Immature natural killer cell (primary cell): ENCODE measurements around the gene MICAL2. TPM values are rescaled to one million over a fixed set of nuclear protein-coding genes. Genes with fewer than 3 reads are reported as not detected.

Experiments used
- DNase-seq, 3 donors: peaks; one replicate each; pipeline ENCODE4 v3.0.0; 2022; ENCODE audit warnings: mixed read lengths in 1 of 3
- H3K27ac Mint-ChIP-seq, 6 donors: one replicate each; pipeline ENCODE4 v1.8.0; 2020; ENCODE audit warnings: mixed read lengths in 6 of 6, mild to moderate bottlenecking in 5 of 6, inconsistent platforms in 4 of 6, moderate library complexity in 3 of 6
- H3K27me3 Mint-ChIP-seq, 3 donors: one replicate each; pipeline ENCODE4 v1.8.0; 2020 to 2021; ENCODE audit warnings: low read depth in 3 of 3, mild to moderate bottlenecking in 3 of 3, mixed read lengths in 3 of 3, moderate library complexity in 3 of 3, inconsistent platforms in 1 of 3
- H3K36me3 Mint-ChIP-seq, 3 donors: one replicate each; pipeline ENCODE4 v1.8.0; 2020; ENCODE audit warnings: mixed read lengths in 3 of 3, inconsistent platforms in 2 of 3, mild to moderate bottlenecking in 2 of 3
- H3K4me1 Mint-ChIP-seq, 2 donors: one replicate each; pipeline ENCODE4 v1.8.0; 2020; ENCODE audit warnings: inconsistent platforms in 2 of 2, mild to moderate bottlenecking in 2 of 2, mixed read lengths in 2 of 2, moderate library complexity in 1 of 2
- H3K4me3 Mint-ChIP-seq, 5 donors: one replicate each; pipeline ENCODE4 v1.8.0; 2020; ENCODE audit warnings: mild to moderate bottlenecking in 5 of 5, mixed read lengths in 5 of 5, inconsistent platforms in 3 of 5, moderate library complexity in 3 of 5
- H3K9me3 Mint-ChIP-seq, 6 donors: one replicate each; pipeline ENCODE4 v1.8.0; 2020; ENCODE audit warnings: mild to moderate bottlenecking in 6 of 6, mixed read lengths in 6 of 6, inconsistent platforms in 4 of 6, moderate library complexity in 3 of 6
- polyA plus RNA-seq, 3 donors: library from polyadenylated mRNA; unstranded; fragments of 300-500 nt; fragmentation: Illumina TruSeq; gene quantifications; one replicate each; pipeline ENCODE4 v1.2.3, GENCODE V29; 2021

MICAL2 gene, protein sequence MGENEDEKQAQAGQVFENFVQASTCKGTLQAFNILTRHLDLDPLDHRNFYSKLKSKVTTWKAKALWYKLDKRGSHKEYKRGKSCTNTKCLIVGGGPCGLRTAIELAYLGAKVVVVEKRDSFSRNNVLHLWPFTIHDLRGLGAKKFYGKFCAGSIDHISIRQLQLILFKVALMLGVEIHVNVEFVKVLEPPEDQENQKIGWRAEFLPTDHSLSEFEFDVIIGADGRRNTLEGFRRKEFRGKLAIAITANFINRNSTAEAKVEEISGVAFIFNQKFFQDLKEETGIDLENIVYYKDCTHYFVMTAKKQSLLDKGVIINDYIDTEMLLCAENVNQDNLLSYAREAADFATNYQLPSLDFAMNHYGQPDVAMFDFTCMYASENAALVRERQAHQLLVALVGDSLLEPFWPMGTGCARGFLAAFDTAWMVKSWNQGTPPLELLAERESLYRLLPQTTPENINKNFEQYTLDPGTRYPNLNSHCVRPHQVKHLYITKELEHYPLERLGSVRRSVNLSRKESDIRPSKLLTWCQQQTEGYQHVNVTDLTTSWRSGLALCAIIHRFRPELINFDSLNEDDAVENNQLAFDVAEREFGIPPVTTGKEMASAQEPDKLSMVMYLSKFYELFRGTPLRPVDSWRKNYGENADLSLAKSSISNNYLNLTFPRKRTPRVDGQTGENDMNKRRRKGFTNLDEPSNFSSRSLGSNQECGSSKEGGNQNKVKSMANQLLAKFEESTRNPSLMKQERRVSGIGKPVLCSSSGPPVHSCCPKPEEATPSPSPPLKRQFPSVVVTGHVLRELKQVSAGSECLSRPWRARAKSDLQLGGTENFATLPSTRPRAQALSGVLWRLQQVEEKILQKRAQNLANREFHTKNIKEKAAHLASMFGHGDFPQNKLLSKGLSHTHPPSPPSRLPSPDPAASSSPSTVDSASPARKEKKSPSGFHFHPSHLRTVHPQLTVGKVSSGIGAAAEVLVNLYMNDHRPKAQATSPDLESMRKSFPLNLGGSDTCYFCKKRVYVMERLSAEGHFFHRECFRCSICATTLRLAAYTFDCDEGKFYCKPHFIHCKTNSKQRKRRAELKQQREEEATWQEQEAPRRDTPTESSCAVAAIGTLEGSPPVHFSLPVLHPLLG
- 10 to 100 TPM in 2 of 3 donors, 1 to 10 TPM in 1; 7.0 to 35.0 (median 10.1) TPM for polyA plus RNA-seq

DNA sequence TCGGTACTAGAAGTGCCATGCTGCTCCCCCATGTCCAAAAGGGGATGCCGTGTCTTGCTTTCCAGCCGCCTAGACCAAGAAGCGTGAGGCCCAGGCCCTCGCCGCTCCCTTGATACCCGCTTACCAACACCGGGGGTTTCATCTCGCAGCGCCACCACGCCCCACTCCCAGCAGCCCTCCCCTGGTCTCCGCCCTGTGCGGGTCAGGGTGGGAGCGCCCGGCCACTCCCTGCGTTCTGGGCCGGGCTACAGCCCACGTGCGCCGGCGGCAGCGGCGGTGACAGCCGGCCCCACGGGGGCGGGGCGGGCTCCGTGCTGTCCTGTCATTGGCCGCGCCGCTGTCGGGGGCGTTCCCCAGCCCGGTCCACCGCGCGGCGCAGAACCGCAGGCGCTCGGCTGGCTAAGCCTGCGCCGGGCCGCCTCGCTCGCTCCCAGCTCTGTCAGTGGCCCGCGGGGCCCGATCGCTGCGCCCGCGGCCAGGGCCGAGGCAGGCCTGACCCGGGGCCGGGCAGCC lies at the start of gene MICAL2:
Gene MICAL2 (plus strand): TSS at position 390 of the 513 bp plus-strand sequence. CDS start 51,566 bp downstream, outside the sequence.
- Mint-ChIP-seq H3K27ac (peak within 1 kb of the TSS; percentile 43 to 86 (median 78)), H3K4me3 (peak within 1 kb of the TSS; percentile 80 to 86 (median 82)), H3K36me3 (peaks cover 0 to 3% (median 0%) of the 10 kb centered on the region in 3 donors), H3K27me3 (peaks cover 3 to 10% (median 7%) of the 10 kb centered on the region in 3 donors), H3K9me3 (no peaks in the 10 kb centered on the region), H3K4me1 (peaks cover 40 to 44% of the 10 kb centered on the region in 2 donors)
- DNase-seq: peak; percentile 86 to 88 (median 87)

DNA sequence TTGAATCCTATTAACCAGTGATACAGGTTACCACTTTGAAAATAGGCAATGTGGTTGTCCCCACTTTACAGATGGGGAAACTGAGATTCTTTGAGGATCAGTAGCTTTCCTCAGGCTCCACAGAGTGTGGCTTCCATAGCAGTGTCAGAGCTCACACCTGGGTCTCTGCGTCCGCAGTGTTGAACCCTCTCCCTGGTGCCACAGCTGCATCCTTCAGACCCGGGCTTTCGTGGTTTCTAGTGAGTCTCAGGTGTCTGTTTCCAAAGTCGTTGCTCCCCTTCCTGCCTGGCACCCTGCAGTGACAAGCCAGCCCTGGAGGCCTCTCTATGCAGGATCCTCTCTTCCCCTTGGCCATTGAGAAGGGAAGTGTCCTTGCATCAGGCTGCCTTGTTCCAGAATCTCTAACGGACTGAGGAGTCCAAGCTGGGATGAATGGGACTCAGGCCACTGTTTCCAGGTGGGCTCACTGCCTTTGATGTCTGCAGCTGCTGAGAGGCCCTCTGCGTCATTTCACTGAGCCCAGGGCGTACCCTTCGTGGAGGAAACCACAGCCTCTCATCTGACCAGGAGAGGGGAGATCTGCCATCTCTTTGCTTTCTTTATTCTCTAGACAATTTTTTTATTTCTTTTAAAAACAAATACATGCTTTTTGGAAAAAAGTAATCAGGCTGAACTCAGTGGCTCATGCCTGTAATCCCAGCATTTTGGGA lies 48.4 kb upstream of the MICAL2 start:
- Mint-ChIP-seq H3K4me3 (peak overlapping the region in 4 of 5 donors; percentile 47 to 63 (median 55)), H3K4me1 (peaks cover 15 to 24% of the 10 kb centered on the region in 2 donors), H3K27ac (peak overlapping the region in 5 of 6 donors; percentile 65 to 92 (median 69)), H3K9me3 (peaks cover 0 to 4% (median 0%) of the 10 kb centered on the region in 6 donors), H3K27me3 (peaks cover 0 to 7% (median 5%) of the 10 kb centered on the region in 3 donors), H3K36me3 (no peaks in the 10 kb centered on the region)
- peak; percentile 15 to 41 (median 26) for DNase-seq

DNA sequence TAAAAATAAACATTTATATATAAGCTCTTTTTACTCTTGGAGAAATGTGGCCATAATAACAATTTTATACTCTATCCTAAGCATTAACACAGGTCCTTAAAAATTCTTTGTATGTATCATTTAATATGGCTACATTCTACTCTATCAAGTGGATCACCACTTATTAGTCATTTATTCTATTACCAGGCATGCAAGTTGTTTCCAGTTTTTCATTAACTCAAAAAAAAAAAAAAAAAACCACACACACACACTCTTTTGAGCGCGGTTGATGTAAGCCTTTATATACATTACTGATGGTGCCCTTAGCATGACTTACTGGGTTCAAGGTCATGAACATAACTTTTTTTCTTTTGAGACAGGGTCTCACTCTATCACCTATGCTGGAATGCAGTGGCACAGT lies 47.1 kb upstream of the MICAL2 start:
- Mint-ChIP-seq H3K36me3 (no peaks in the 10 kb centered on the region), H3K4me3 (no peak overlapping the region)

DNA sequence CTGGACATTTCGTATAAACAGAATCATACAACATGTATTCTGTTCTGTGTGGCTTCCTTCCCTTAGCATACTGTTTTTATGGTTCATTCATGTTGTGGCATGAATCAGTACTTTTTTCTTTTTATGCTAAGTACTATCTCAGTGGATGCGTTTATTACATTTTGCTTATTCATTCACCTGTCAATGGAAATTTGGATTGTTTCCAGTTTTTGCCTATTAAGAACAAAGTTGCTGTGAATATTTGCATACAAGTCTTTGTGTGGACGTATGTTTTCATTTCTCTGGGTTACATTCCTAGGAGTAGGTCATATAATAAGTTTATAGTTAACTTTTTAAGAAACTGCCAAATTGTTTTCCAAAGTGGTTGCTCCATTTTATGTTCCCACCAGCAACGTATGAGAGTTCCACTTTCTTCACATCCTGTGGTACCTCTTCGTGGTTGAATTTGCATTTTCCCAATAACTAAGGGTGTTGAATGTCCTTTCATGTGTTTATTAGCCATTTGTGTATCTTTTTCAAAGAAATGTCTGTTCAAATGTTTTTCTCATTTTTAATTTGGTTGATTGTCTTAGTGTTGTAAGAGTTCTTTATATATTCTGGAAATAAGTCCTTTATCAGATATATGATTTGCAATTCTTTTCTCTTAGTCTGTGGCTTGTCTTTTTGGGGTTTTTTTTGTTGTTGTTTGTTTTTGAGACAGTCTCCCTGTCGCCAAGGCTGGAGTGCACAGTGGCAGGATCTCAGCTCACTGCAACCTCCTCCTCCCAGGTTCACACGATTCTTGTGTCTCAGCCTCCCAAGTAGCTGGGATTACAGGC lies 46.0 kb upstream of the MICAL2 start:
- Mint-ChIP-seq H3K4me1 (peaks cover 15 to 23% of the 10 kb centered on the region in 2 donors), H3K27me3 (peaks cover 5 to 8% (median 7%) of the 10 kb centered on the region in 3 donors), H3K36me3 (no peaks in the 10 kb centered on the region), H3K27ac (no peak overlapping the region), H3K4me3 (no peak overlapping the region), H3K9me3 (peaks cover 0 to 4% (median 0%) of the 10 kb centered on the region in 6 donors)
- no peak for DNase-seq

More for the DNA sequence above, 47.1 kb upstream of the MICAL2 start:
- Mint-ChIP-seq H3K9me3 (peaks cover 0 to 4% (median 0%) of the 10 kb centered on the region in 6 donors), H3K27ac (no peak overlapping the region), H3K27me3 (peaks cover 0 to 7% (median 5%) of the 10 kb centered on the region in 3 donors), H3K4me1 (peaks cover 15 to 23% of the 10 kb centered on the region in 2 donors)
- DNase-seq: no peak

GRCh38 chr11:12064954-12065280 lies 45.5 kb upstream of the MICAL2 start:
- no peaks in the 10 kb centered on the region for H3K36me3 Mint-ChIP-seq
- H3K4me3 Mint-ChIP-seq: no peak overlapping the region
- H3K27me3 Mint-ChIP-seq: peaks cover 5 to 8% (median 7%) of the 10 kb centered on the region in 3 donors
- peaks cover 0 to 4% (median 0%) of the 10 kb centered on the region in 6 donors for H3K9me3 Mint-ChIP-seq
- H3K27ac Mint-ChIP-seq: no peak overlapping the region
- no peak for DNase-seq
- peaks cover 15 to 23% of the 10 kb centered on the region in 2 donors for H3K4me1 Mint-ChIP-seq

DNA sequence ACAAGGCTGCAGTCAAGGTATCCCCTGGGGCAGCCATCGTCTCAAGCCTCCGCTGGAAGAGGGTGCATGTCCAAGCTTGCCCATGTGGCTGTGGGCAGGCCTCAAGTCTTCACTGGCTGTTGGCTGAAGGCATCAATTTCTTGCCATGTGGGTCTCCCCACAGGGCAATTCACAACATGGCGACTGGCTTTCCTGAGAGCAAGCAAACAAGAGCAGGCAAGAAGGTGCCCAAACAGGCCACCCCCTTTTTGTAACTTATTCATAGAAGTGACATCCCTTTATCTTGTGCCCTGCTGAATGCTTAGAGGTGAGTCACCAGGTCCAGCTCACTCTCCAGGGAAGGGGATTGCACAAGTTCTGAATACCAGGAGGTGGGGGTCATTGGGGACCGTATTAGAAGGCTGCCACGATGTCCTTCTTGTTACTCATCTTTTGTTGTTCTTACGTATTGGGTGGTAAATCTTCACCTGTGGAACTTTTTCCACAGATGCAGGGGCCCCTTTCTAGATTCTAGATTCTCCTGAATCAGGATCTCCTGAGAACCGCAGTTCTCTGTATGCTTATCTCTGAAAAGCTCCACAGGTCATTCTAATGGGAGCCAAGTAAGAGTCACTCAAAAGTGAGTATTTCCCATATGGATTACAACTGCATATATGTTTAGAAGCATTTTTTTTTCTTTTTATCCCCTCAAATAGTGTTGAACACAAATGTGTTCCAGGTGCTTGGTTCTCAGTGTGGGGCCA lies 44.2 kb upstream of the MICAL2 start:
- Mint-ChIP-seq H3K27me3 (peaks cover 6 to 8% (median 7%) of the 10 kb centered on the region in 3 donors), H3K27ac (no peak overlapping the region), H3K4me3 (no peak overlapping the region), H3K36me3 (no peaks in the 10 kb centered on the region), H3K4me1 (peaks cover 19 to 30% of the 10 kb centered on the region in 2 donors), H3K9me3 (peaks cover 0 to 4% (median 0%) of the 10 kb centered on the region in 6 donors)
- no peak for DNase-seq

GRCh38 chr11:12066799-12067508 lies 43.4 kb upstream of the MICAL2 start:
- no peak for DNase-seq

GRCh38 chr11:12067796-12068357 lies 42.5 kb upstream of the MICAL2 start:
- no peaks in the 10 kb centered on the region for H3K36me3 Mint-ChIP-seq
- peaks cover 0 to 4% (median 0%) of the 10 kb centered on the region in 6 donors for H3K9me3 Mint-ChIP-seq
- no peak overlapping the region for H3K4me3 Mint-ChIP-seq
- peaks cover 4 to 7% (median 7%) of the 10 kb centered on the region in 3 donors for H3K27me3 Mint-ChIP-seq
- DNase-seq: no peak
- H3K4me1 Mint-ChIP-seq: peaks cover 10 to 22% of the 10 kb centered on the region in 2 donors
- H3K27ac Mint-ChIP-seq: peak overlapping the region in 1 of 6 donors; percentile 26

More at GRCh38 chr11:12066799-12067508, 43.4 kb upstream of the MICAL2 start:
- no peak overlapping the region for H3K27ac Mint-ChIP-seq
- peaks cover 16 to 29% of the 10 kb centered on the region in 2 donors for H3K4me1 Mint-ChIP-seq
- no peaks in the 10 kb centered on the region for H3K36me3 Mint-ChIP-seq
- no peak overlapping the region for H3K4me3 Mint-ChIP-seq
- H3K9me3 Mint-ChIP-seq: peaks cover 0 to 4% (median 0%) of the 10 kb centered on the region in 6 donors
- H3K27me3 Mint-ChIP-seq: peaks cover 4 to 7% (median 7%) of the 10 kb centered on the region in 3 donors

DNA sequence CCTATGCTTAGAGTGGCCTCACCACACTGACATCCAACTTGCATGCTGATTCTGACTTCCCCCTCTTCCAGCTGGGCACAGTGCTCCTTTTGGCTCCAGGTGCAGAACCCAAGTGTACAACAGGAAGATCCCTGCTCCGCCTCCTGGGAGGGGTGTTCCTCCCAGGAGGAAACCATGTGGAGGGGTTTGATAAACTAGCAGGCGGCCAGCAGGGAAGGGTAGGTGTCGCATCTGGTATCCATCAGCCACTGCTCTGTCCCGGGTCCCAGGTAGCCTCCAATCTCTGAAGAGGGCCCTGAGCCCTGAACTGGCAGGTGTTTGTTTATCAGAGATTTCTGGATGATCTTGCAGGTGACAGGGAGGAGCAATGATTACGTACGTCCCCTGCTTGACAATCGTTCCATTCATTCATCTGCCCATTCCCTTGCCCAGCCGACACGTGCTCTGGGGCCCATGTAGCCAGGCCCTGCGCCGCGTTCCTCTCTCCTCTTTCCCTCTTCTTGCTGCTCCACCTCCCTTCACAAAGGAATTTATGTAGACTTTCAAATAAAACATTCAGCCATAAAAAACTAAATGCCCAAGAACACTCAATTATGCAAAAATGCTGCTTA lies 41.2 kb upstream of the MICAL2 start:
- Mint-ChIP-seq H3K36me3 (no peaks in the 10 kb centered on the region), H3K27me3 (peaks cover 4 to 8% (median 8%) of the 10 kb centered on the region in 3 donors), H3K27ac (peak overlapping the region in 1 of 6 donors; percentile 58), H3K4me1 (peaks cover 8 to 19% of the 10 kb centered on the region in 2 donors), H3K4me3 (no peak overlapping the region), H3K9me3 (peaks cover 0 to 4% (median 0%) of the 10 kb centered on the region in 6 donors)
- no peak for DNase-seq

- Mint-ChIP-seq H3K27me3 (peaks cover 4 to 8% (median 8%) of the 10 kb centered on the region in 3 donors), H3K9me3 (no peaks in the 10 kb centered on the region), H3K4me3 (no peak overlapping the region), H3K4me1 (peaks cover 5 to 14% of the 10 kb centered on the region in 2 donors), H3K36me3 (no peaks in the 10 kb centered on the region), H3K27ac (no peak overlapping the region)
- no peak for DNase-seq
These were observed 39.7 kb upstream of the MICAL2 start for GRCh38 chr11:12070446-12071267.
